DMS153 treated with DMSO at 0.1 percent for 48 hours (cell line): Measurements from ENCODE around the gene MTHFD1L.

Source experiments
- DNase-seq: peaks from one replicate; lab custom pipeline; 2025; ENCODE audit not compliant: unreplicated experiment; lab: John Stamatoyannopoulos, UW

Gene MTHFD1L

GRCh38 chr6:150987855-150988464 lies 122.5 kb downstream of the MTHFD1L start:
- DNase-seq: no peak

DNA sequence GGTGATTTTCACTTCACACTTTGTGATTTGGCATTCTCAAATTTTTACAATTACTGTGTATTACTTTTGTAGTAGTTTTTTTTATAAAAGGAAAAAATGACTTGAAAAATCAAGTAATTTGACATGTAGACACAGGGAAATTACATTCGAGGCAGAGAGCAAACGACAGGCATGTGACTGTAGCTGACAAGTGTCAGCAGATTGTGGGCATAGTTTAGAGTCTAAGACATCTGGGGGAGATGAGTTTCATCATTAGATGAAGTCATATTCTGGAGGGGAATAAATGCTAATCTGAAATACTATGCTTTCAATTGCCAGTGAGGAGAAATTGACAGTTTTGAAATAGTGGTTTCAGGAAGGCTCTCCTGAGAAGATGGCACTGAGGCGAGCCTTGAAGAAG lies 126.0 kb downstream of the MTHFD1L start:
- DNase-seq: no peak

DNA sequence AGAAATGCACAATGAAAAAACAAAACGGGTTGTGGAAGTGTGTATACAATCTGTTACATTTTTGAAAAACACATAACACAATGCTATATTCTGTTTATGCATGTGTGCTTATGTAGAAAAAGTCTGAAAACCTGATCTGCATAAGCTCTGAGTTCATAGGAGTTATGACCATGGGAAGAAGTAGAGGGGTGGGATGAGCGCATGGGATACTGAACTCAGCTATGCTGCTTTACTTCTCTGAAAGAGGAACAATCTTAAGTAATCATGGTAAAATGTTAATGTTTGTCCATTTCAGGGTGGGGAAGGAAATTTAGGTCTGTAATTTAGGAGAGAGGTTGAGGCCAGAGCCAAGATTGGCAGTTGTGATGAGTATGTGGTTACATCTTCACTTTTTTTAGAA lies 126.8 kb downstream of the MTHFD1L start:
- DNase-seq: no peak

DNA sequence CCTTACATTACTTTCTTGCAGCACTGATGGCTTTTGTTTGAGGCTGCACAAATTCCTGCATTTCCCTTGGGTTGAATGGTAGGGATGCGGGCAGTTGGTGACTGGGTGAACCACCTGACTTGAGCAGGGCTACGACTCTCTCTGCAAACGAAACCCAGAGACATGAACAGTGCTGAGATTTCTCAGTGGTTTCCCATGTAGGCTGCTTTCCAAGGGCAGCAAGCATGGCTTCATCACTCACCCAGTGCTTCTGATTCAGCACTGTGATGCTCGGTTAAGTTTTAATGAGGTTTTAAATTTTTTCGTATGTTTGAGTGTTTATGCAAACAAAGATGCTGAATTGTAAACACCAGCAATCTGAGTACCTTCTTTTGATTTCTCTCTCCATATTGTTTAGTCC lies 127.2 kb downstream of the MTHFD1L start:
- no peak for DNase-seq

DNA sequence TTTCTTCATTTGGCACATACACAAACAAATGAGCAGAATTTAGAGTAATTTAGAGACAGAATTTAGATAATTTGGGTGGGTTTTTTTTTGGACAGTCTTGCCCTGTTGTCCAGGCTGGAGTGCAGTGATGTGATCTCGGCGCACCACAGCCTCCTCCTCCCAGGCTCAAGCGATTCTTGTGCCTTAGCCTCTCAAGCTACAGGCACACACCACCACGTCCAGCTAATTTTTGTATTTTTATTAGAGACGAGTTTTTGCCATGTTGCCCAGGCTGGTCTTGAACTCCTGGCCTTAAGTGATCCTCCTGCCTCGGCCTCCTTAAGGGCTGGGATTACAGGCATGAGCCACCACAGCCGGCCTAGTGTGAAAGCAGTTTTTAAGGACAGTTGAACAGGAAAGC lies 127.8 kb downstream of the MTHFD1L start:
- DNase-seq: no peak

DNA sequence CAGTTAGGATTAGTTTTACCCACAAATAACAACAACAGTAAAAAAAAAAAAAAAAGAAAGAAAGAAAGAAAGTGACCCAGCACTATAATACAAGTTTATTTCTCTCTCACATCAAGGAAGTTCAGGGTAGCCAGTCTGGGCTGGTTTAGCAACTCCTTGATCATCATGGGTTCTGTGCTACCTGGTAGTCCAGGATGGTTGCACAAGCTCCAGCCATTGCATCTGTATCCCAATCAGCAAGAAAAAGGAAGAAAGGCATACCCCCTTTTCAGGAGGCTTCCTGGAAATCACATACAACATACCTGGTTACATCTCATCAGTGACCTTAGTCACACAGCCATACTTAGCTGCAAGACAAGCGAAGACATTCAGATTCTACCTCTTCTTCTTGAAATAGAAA lies 128.5 kb downstream of the MTHFD1L start:
- DNase-seq: no peak

- no peak for DNase-seq
Observed at GRCh38 chr6:150996968-150997367, 131.5 kb downstream of the MTHFD1L start.

DNA sequence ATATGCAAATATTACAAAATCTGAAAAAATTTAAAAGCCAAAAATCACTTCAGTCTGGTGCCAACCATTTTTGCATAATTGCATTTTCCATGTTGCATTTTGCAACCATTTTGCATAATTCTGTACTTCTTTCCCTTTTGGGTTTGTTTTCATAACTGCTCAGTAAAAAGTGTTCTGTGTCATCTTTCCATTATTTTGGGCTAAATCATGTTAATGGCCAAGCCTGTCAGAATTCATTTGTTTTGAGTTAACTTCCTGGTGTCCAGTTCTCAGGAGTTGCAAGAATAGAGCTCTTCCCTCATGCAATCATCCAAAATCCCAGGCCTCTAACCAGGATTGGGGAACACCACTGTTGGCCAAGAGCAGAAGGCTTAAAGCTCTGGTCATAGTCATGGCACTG lies 133.6 kb downstream of the MTHFD1L start:
- no peak for DNase-seq

- DNase-seq: no peak
Observed at GRCh38 chr6:150999576-150999975, 134.1 kb downstream of the MTHFD1L start.

DNA sequence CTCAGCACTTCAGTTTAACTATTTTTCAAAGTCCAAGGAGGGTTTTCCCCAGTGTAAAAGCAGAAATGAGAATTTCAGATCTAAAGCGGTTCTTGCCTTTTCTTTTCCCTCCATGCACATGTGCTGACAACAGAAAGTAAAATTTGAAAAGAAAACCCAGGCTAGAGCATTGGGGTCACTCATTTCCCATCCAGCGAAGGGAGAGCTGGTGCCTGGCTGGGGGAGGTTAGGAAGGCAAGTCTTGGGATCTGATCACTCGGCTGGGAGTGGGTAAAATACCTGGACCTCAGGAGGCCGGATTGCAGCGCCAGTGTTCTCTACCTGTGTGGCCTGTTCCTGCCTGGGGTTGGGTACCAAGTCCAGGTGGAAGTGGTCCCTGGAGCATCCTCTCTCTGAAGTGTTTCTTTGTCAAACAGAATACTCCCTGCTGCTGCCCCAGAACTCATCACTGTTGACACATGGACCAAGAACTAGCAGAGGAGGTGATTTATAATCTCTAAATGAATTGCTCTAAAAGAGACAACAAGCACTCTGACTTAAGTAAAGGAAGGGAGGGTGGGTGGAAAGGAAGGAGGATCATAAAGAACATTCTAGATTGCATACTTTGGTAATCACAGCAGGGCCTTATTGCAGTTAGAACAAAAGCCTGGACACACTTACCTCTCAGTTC lies 136.0 kb downstream of the MTHFD1L start:
- no peak for DNase-seq

DNA sequence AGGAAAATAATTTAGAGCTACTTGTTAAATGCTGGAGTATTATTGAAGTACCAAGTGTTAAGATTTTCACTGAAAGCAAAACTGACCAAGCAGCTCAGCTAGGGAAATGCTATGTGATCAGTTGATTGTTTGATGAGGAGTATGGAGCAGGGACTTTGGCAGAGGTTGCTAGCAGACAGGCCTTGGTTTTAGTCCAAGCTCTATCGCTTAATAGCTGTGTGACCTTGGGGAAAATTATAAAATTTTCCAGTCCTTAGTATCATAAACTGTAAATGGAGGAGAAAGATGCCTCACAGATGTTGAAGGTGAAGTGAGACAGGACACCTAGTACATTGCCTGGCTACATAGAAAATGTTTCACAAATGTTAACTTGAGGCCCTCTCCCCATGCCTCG lies 136.6 kb downstream of the MTHFD1L start:
- DNase-seq: no peak

GRCh38 chr6:151002491-151002935 lies 137.0 kb downstream of the MTHFD1L start:
- no peak for DNase-seq

GRCh38 chr6:151004383-151005024 lies 139.0 kb downstream of the MTHFD1L start:
- peak; percentile 83 for DNase-seq

GRCh38 chr6:151005164-151005563 lies 139.7 kb downstream of the MTHFD1L start:
- no peak for DNase-seq

DNA sequence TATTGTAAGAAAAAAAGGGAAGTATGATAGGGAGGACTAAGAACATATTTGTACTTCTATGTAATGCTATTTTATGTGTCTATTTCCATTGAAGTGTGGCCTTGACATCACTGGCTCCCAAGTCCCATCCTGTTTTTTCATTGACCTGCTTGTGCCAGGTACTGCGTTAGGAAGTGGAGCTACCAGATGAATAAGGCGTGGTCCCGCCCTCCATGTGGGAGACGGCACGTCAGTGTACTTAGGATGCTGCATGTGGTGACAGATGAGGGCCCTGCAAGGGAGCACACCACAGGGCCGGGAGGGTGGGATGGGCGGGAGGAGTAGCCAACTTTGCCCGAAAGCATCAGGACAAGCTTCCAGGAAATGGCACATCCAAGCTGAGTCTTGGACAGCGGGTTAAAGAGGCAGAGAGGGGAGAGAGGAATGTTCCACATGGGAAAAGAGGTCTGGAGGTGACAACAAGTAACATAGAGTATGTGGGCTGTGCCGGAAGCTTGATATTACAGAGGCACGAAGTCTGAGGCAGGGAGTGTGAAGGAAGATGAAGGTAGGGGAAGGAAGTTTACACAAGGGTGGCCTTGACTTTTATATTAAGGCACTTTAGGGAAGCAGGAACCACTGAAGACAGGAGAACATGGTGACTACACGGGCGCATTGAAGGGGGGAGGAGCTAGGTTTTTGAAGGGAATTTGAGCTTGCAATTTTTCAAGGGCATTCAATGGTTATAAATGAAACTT lies 140.6 kb downstream of the MTHFD1L start:
- no peak for DNase-seq

GRCh38 chr6:151007076-151007475 lies 141.6 kb downstream of the MTHFD1L start:
- no peak for DNase-seq

DNA sequence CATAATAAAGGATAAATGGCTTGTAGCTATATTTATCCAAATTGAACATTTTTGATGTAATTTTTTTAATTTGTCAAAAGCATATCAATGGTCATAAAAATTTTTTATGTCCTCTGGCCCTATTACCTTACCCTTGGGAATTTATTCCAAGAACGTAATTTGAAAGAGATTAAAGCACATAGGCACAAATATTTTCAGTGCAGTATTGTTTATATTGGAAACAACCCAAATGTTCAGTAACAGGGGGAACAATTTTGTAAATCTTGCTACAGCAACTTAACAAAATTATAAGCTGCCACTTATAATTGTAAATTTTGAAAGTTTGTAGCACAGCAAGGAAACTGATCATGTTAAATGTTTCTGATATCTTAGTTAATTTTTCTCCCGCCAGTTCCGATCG lies 142.4 kb downstream of the MTHFD1L start:
- no peak for DNase-seq

GRCh38 chr6:151008425-151008824 lies 142.9 kb downstream of the MTHFD1L start:
- no peak for DNase-seq

DNA sequence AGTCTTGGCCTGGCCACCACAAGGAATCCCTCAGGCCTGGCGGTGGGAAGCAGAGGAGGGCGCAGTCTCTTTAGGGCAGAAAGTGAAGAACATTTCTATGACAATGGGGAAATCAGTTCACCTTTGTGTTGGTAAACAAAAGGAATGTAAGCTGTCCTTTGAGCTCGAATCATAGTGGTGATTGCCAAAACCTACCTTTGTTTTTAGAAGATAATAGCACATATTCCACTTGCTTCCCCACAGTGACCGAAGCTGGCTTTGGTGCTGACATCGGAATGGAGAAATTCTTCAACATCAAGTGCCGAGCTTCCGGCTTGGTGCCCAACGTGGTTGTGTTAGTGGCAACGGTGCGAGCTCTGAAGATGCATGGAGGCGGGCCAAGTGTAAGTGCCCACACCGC lies 144.1 kb downstream of the MTHFD1L start:
- no peak for DNase-seq

DNA sequence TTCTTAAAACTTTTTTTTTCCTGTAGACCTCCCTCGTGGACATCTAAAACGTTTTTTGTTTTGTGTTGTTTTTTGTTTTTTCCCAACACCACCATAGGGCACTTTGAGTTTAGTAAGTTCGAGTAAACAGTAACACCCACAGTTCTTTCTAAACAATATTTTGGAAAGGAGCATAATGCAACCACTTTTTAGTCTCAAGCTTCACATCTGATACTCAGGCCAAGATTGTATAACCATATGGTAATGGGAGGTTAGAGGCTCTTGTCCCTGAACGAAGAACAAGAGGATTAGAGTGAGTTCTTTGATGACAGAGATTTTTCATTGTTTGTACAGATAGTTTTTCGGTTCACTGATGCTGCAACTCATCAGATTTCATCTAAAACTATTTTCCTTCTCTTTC lies 144.6 kb downstream of the MTHFD1L start:
- DNase-seq: no peak

DNA sequence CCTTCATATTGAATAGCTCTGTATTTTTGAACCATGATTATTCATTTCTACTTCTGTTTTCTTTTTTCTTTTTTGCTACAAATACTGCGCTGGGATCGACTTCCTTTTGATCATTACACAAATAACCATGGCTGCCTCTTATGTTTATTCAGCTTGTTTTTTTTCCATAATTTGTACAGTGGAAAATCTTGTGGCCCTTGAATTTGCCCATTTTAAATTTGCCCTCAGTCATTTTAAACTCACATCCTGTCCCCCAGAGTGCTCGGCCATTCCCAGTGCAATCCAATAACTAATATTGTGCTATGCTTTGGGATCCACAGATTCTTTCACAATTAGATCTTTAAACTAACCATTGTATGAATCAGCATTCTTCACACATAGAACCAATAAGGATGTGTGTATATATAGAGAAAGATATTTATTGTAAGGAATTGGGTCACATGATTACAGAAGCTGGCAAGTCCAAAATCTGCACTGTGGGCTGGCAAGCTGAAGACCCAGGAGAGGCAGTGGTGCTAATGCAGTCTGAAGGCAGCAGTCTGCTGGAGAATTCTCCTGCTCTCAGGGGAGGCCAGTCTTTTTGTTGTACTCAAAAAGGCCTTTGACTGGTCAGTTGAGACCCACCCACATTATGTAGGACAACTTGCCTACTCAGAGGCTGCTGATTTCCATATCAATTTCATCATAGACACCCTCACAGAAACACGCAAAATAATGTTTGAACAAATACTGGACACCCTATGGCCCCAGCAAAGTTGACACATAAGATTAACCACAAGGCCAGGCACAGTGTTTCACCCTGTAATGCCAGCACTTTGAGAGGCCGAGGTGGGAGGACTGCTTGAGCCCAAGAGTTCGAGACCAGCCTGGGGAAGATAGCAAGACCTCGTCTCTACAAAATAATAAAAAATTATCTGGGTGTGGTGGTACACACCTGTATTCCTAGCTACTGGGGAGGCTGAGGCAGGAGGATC lies 147.1 kb downstream of the MTHFD1L start:
- no peak for DNase-seq
